NT2/D1 (cell line): ENCODE results near the gene HOXC6.

Experiments used
- YY1 ChIP-seq: IDR thresholded peaks from 2 replicates; pipeline ENCODE4 v1.6.1; 2011; ENCODE audit not compliant: insufficient read length, insufficient read depth
- ZNF274 ChIP-seq: IDR thresholded peaks from 2 replicates; pipeline ENCODE4 v1.6.1; 2011; ENCODE audit warnings: mild to moderate bottlenecking, low read depth, low read length

DNA sequence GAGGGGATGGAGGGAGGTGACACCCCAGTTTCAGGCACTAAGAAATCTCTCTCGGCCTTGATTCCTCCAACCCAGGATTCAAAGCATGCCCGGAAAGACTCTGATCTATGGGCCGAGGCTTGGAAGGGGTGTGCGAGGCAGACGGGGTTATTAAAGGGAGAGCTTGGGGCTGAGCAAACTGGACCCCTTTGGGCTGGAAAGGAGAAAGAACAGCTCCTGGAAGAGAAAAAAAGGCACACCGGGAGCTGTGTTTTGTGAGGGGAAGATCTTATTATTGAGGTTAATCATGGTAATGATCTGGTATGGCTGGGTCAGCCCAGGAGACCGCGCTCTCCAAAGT is 19.7 kb downstream of the HOXC6 start:
- no peak for TF ChIP-seq ZNF274
- TF ChIP-seq YY1, result no peak
